Endothelial cell (in vitro differentiated cells): ENCODE results near the gene ATRAID. TPM values are rescaled to one million over a fixed set of nuclear protein-coding genes. Genes with fewer than 3 reads are reported as not detected.
"Not testable (repeated sequence)": the region's sequence is repeated elsewhere in the genome, so short reads cannot be mapped to it uniquely, and the experiment has no call there.

Source experiments
- DNase-seq: peaks from one replicate; pipeline ENCODE4 v3.0.0; 2021; ENCODE audit warnings: low spot score
- H3K27ac Mint-ChIP-seq: one replicate; pipeline ENCODE4 v1.8.0; 2021; ENCODE audit warnings: mixed read lengths, inconsistent platforms; ENCODE audit not compliant: unreplicated experiment
- H3K27me3 Mint-ChIP-seq: one replicate; pipeline ENCODE4 v1.8.0; 2021; ENCODE audit warnings: mild to moderate bottlenecking, moderate library complexity, mixed read lengths, inconsistent platforms; ENCODE audit not compliant: unreplicated experiment
- H3K36me3 Mint-ChIP-seq: one replicate; pipeline ENCODE4 v1.8.0; 2021; ENCODE audit warnings: mild to moderate bottlenecking, low read depth, mixed read lengths, inconsistent platforms; ENCODE audit not compliant: unreplicated experiment
- H3K4me1 Mint-ChIP-seq: one replicate; pipeline ENCODE4 v1.8.0; 2021; ENCODE audit warnings: mild to moderate bottlenecking, mixed read lengths, inconsistent platforms; ENCODE audit not compliant: unreplicated experiment
- H3K4me3 Mint-ChIP-seq: one replicate; pipeline ENCODE4 v1.8.0; 2021; ENCODE audit warnings: mild to moderate bottlenecking, mixed read lengths, inconsistent platforms; ENCODE audit not compliant: unreplicated experiment
- H3K9me3 Mint-ChIP-seq: one replicate; pipeline ENCODE4 v1.8.0; 2021; ENCODE audit warnings: mixed read lengths, inconsistent platforms; ENCODE audit not compliant: unreplicated experiment
- total RNA-seq: library from RNA; stranded (reverse); fragmentation: NEBNext Ultra II Directional; extraction: Animal tissue kit (Norgen Biotek cat#: 25700); gene quantifications from one replicate; pipeline ENCODE4 v1.2.1, GENCODE V29; 2021; ENCODE audit not compliant: unreplicated experiment
- TF ChIP-seq, protein P1 (sequence below): fragments of 200-600 bp; sonication (generic); IDR thresholded peaks from one replicate; pipeline ENCODE4 v1.5.0; 2021; ENCODE audit warnings: antibody characterized with exemption; ENCODE audit not compliant: unreplicated experiment

ATRAID gene
- total RNA-seq, 1 donor from 2014 or later = 89.9 TPM

DNA sequence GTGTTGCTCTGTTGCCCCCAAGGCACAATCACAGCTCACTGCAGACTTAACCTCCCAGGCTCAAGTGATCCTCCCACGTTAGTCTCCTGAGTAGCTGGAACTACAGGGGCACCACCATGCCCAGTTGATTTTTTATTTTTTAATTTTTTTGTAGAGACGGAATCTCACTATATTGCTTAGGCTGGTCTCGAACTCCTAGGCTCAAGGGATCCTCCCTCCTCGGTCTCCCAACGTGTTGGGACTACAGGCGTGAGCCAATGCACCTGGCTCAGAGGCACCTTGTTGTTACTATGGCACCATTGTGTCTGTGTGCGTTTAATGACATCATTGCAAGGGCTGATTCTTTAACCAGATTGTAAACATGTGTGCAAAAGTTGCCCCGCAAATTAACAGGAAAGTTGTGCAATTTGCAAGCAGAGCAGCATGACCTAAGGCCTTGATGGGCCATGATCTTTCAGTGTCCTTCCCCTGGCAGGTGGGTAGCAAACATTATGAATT lies 40.4 kb upstream of the ATRAID start:
- Mint-ChIP-seq H3K4me3 (no peak overlapping the region), H3K4me1 (no peaks in the 10 kb centered on the region), H3K9me3 (no peaks in the 10 kb centered on the region), H3K36me3 (no peaks in the 10 kb centered on the region), H3K27me3 (no peaks in the 10 kb centered on the region), H3K27ac (no peak overlapping the region)
- TF ChIP-seq, protein P1, sequence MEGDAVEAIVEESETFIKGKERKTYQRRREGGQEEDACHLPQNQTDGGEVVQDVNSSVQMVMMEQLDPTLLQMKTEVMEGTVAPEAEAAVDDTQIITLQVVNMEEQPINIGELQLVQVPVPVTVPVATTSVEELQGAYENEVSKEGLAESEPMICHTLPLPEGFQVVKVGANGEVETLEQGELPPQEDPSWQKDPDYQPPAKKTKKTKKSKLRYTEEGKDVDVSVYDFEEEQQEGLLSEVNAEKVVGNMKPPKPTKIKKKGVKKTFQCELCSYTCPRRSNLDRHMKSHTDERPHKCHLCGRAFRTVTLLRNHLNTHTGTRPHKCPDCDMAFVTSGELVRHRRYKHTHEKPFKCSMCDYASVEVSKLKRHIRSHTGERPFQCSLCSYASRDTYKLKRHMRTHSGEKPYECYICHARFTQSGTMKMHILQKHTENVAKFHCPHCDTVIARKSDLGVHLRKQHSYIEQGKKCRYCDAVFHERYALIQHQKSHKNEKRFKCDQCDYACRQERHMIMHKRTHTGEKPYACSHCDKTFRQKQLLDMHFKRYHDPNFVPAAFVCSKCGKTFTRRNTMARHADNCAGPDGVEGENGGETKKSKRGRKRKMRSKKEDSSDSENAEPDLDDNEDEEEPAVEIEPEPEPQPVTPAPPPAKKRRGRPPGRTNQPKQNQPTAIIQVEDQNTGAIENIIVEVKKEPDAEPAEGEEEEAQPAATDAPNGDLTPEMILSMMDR = no peak
- no peak for DNase-seq

DNA sequence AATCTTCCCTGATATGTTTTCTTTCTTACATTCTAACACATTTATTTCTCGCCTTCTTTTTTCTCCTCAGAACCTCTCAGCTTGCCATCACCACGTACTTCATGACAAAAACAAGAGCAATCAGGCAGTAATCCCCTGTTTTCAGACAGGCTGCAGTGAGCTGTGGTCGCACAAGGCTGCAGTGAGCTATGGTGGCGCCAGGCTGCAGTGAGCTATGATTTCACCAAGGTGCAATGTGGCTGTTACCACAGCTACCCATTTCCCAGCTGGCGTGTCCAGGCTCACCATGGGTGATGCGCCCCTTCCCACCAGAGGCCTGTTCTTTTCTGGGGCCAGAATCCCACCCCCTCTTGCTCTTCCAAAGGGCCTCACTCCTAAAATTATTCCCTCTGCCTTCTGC lies 37.2 kb upstream of the ATRAID start:
- DNase-seq = no peak
- no peaks in the 10 kb centered on the region for H3K36me3 Mint-ChIP-seq
- no peaks in the 10 kb centered on the region for H3K9me3 Mint-ChIP-seq
- peaks cover 1% of the 10 kb centered on the region for H3K27me3 Mint-ChIP-seq
- TF ChIP-seq, protein P1 = no peak
- H3K4me3 Mint-ChIP-seq = no peak overlapping the region
- H3K27ac Mint-ChIP-seq = no peak overlapping the region
- no peaks in the 10 kb centered on the region for H3K4me1 Mint-ChIP-seq

GRCh38 chr2:27175330-27175729 lies 36.5 kb upstream of the ATRAID start:
- peaks cover 1% of the 10 kb centered on the region for H3K27me3 Mint-ChIP-seq

DNA sequence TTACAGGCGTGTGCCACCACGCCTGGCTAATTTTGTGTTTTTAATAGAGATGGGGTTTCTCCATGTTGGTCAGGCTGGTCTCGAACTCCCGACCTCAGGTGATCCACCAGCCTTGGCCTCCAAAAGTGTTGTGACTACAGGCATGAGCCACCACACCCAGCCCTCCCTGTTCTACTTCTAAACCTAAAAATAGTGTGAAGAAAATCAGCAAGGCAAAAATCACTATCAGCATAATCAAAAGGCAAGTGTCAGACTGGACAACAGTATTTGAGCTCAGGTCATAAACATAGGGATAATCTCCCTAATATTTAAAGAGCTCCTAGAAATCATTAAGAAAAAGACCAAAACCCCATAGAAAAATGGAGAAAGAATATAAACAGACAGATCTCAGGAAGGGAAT lies 36.1 kb upstream of the ATRAID start:
- H3K4me1 Mint-ChIP-seq, H3K27ac Mint-ChIP-seq, DNase-seq, H3K9me3 Mint-ChIP-seq, H3K4me3 Mint-ChIP-seq, H3K27me3 Mint-ChIP-seq, H3K36me3 Mint-ChIP-seq: not testable (repeated sequence)

More at GRCh38 chr2:27175330-27175729, 36.5 kb upstream of the ATRAID start:
- H3K27ac Mint-ChIP-seq = no peak overlapping the region
- no peaks in the 10 kb centered on the region for H3K9me3 Mint-ChIP-seq
- no peaks in the 10 kb centered on the region for H3K4me1 Mint-ChIP-seq
- no peak overlapping the region for H3K4me3 Mint-ChIP-seq
- no peak for DNase-seq
- TF ChIP-seq, protein P1 = no peak
- H3K36me3 Mint-ChIP-seq = no peaks in the 10 kb centered on the region

DNA sequence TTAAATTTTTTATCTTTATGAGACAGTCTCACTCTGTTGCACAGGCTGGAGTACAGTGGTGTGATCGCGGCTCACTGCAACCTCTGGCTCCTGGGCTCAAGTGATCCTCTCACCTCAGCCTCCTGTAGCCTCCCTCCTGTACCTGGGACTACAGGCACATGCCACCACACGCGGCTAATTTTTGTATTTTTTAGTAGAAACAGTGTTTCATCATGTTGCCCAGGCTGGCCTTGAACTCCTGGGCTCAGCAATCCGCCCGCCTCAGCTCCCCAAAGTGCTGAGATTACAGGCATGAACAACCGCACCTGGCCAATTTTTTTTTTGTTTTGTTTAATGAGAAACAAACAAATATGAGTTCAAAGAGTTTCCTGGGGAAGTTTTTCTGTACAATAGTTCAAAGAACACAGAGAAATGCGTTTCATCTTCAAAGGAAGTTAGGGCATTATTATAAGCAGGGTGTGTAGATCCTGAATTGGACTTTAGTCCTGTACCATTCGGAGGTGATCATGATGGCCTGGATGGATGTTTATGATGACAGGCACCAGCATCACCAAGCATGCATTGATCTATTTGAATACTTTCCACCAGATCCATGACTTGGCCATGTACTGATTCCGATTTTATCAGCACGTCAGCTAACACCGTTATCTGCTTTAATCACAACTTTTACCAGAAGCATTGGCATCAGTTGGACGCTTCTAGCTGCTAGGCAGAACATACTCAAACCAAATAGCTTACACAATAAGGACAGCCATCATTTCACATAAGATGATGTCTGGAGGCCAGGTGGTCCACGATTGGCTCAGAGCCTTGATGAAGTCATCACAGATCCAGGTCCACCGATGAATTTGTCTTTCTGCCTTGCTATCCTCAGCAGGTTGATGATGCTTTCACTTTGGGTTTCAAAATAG lies 34.1 kb upstream of the ATRAID start:
- no peak for DNase-seq
- H3K4me3 Mint-ChIP-seq = no peak overlapping the region
- H3K9me3 Mint-ChIP-seq = no peaks in the 10 kb centered on the region
- no peaks in the 10 kb centered on the region for H3K36me3 Mint-ChIP-seq
- peaks cover 1% of the 10 kb centered on the region for H3K27me3 Mint-ChIP-seq
- TF ChIP-seq, protein P1 = no peak
- H3K4me1 Mint-ChIP-seq = no peaks in the 10 kb centered on the region
- H3K27ac Mint-ChIP-seq = no peak overlapping the region
